GM08714 (cell line): Measurements from ENCODE around the gene HTRA1.

Experiments used
- H3K4me3 ChIP-seq: fragments of 200-500 bp; sonication (Bioruptor generic); 2 replicates; pipeline ENCODE4 v1.5.1; 2014; ENCODE audit warnings: mild to moderate bottlenecking, low read length, inconsistent platforms
- ZNF274 ChIP-seq: IDR thresholded peaks from 2 replicates; pipeline ENCODE4 v1.6.1; 2012; ENCODE audit warnings: mild to moderate bottlenecking, low read depth, low read length

HTRA1 gene

DNA sequence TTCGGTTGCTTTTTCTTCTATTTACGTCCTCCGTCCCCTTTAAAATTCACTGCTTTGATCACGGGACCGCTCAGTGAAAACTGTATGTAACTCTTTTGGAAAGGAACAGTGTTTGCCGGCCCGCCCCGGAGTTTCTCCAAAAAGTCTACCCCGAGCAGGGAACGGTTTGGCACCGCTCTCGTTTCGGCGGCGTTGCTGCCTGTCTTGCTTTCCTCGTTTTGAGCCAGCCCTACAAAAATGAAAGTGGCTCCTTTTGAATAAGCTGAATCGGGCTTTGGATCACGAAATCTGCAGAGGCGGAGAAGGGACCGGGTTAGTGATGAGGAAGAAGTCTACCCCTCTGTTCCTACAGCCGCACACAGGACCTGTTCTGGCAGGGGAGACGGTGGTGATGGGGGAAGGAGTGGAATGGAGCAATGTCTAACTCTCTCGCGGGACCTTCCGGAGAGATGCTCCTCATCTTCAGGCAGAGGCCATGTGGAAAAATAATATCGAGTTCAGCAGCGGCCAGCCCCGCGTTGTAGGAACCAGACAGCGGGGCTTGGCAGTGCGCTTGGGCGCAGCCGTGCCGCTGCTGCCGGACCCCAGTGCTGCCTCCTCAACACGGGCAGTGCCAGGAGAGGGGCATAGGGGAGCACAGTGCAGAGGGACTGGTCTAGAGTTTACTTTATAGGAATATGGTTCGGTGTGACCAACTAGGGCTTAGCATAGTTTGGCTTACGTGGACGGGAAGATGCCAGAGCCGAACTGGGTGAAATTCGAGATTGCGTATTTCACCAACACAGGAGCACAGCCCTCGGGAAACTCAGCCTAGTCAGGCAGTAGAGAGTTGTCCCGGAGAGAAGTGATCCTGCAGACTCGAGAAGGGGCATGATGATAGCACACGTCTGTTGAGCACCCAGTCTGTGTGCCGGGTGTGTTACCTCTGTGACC, 1.4 kb downstream of the HTRA1 start:
- TF ChIP-seq ZNF274, result no peak

DNA sequence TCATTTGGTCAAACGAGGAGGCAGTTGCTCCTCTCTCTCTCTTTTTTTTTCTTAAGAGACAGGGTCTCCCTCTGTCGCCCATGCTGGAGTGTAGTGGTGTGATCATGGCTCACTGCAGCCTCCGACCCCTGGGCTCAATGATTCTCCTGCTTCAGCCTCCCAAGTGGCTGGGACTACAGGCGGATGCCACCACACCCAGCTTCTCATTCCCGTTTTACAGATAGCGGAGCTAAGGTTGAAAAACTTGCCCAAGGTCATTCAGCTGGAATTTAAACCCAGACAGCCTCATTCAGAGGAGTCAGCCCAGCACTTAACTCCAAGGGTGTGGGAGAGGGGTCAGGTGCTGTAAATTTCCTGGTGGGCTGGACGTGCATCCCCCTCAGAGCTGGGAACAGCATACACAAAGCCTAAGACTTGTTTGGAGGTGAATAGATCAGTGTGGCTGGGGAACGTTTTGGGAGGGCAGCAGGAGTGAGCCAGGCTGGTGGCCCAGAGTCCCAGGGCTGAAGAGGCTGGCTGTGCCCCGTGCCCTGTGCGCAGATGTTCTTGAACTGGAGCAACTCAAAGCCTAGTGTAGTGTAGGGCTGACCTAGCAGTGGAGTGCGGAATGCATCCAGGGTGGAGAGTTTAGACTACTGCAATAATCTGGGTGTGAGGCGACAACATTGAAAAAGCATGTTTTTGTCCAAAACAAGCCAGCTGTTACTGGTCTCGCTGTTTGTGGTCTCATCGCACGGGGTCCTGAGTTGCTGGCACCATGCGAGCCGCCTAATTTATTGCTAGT, 2.3 kb downstream of the HTRA1 start:
- no peak for TF ChIP-seq ZNF274
- H3K4me3 ChIP-seq, result no peak overlapping the region

More for the DNA sequence above, 1.4 kb downstream of the HTRA1 start:
- H3K4me3 ChIP-seq, result no peak overlapping the region

DNA sequence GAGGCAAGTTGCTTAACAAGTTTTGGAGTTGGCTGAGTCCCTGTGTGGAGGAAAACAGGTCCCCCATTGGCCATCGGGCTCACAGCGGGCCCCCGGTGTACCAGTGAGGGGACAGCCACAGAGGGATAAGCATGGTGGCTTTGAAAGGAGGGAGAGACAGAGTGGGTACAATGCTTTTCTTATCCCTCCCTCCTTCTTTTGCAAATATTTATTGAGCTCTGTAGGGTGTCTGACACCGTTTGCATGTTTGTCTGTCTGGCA, 2.8 kb downstream of the HTRA1 start:
- no peak for TF ChIP-seq ZNF274
- H3K4me3 ChIP-seq, result no peak overlapping the region

DNA sequence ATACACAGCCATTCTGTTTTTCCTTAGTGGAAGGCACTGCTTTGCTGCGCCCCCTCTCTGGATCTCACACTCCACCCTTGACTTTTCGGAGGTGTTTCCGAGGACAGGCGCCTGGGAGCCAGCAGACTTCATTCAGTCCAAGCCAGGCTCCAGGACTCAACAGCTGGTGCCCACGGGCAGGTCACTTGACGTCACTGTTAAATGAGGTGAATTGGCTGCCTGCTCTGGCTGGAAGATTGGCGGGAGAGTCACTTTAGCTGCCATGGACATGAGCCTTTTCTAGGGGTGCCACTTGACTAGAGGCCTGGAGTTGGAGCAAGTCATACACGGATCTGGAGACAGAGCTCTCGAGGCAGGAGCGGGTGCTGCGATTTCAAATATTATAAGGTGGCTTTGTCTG, 3.2 kb downstream of the HTRA1 start:
- no peak overlapping the region for H3K4me3 ChIP-seq
- TF ChIP-seq ZNF274, result no peak

DNA sequence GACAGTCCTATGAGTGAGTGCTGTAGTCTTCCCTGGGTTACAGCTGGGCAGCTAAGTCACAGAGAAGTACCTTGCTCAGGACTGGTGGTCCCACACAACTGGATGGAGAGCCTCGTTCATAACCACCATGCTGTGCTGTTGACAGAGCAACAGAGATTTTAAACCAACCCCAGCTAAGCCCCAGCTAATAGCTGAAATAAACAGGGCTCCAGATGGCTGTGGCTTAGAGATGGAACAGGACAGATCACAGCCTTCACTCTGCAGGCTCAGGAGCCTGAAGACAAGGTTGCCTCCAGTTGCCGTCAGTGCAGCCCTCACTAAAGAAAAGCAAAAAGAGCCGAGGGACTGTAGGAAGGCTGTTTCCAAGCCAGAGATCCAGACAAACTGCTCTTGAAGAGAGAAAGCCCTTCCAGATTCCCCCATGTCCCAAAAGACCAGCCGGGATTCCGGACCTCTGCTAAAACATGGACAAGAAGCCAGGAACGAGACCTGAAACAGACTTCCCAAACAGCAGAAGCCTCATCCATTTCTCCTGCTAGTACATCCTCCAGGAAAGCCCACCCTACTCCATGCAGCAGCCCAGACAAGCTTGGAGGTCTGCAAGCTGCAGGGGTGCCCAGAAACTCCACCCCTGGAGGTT, 4.2 kb downstream of the HTRA1 start:
- H3K4me3 ChIP-seq, result no peak overlapping the region
- TF ChIP-seq ZNF274, result no peak

DNA sequence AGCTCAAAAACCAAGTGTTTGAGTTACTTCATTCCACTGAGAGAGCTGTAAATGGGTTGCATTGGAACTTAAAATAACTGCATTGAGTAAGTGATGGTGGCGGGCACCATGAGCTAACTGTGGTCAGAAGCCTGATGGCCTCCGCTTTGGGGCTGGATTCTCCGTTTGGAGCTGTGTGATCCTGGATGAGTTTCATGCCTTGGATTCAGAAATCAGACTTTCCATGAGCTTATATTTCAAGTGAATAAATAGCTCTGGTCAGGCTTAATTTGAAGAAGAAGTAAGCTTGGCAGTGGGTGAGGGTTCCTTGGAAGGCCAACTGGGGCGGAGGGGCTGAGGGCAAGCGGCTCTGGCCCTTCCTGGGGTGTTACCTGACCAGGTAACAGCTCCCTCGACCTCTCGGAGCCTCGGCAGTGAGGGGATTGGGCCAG, 5.6 kb downstream of the HTRA1 start:
- no peak overlapping the region for H3K4me3 ChIP-seq
- TF ChIP-seq ZNF274, result no peak

DNA sequence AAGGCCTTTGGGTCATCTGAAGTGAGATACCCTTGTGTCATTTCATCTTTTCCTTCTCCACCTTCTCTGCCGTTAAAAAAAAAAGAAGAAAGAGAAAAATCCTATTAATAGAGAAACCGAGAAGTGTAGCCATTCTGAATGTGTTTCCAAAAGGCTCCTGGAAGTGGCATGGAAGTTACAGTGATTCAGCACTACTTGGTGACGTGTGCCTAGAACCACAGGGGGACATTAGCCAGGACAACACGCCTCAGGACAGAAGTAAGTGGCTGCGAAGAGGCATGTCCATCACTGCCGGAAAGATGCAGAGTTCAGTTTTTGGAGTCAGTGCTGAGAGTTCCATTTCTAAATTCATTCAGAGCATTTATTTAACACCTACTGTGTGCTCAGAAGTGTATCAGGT, 6.3 kb downstream of the HTRA1 start:
- TF ChIP-seq ZNF274, result no peak
- H3K4me3 ChIP-seq, result no peak overlapping the region

DNA sequence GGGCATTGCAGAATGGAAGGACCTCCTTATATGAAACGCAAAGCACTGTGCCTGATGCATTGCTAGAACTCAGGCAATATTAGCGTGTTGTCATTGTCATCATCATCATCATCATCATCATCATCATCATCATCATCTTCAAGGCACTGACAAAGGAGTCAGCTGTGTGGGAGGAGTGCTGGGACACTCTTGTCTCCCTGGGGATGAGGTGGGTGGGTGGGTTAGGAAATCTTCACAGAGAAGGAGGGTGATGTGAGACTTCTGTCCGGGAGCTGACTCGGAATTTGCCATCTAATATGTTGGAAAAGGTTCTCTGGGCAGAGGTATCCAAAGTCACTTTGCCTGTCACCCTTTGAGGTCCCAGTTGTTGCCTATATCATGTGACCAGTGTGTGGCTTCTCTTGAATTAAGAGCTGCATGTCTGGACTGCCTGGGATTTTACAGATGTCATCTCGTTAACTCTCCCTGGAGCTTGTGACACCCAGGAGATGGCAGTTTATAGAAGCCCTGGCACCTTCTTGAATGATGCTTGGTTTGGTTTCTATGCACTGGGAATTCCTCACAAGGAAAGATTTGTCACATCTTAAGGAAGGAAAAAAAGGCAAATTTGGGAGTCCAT, 7.1 kb downstream of the HTRA1 start:
- TF ChIP-seq ZNF274, result no peak
- H3K4me3 ChIP-seq, result no peak overlapping the region

DNA sequence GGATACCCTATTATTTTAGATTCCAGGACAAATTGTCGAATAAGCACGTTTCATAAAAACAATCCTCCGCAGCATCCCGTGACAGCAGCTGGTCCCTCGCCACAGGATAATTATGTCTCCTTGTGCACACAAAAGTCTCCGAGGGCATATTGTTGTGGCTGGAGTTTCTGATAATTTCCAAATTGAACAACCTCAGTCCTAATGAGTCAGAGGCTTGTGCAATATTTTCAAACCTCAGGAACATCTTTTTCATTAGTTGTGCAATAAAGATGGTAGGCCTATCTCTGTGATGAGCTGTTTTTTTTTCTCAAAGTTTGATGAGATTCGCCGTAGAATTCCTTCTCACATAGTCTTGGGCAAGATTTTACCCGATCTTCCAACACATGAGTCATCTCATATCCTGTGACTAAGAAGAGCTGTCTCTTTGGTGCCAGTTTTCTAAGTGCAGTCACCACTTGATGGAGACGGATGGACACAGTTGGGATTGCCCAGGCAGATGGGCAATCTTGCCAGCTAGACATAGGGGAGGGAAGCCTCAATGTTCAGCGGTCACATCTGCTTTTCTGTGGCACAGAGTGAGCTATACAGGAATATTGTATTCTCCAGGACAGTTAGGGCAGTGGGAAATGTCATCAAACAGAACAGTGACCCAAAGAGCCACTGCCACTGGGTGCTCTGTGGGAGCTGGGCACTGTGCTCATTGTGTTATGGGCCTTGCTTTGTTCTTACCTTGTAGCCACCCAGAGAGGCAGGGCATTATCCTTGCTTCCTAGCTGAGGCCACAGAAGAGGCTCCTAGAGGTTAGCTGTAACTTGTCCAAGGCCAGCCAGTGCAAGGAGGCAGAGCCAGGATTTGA, 7.8 kb downstream of the HTRA1 start:
- no peak for TF ChIP-seq ZNF274
- H3K4me3 ChIP-seq, result no peak overlapping the region

DNA sequence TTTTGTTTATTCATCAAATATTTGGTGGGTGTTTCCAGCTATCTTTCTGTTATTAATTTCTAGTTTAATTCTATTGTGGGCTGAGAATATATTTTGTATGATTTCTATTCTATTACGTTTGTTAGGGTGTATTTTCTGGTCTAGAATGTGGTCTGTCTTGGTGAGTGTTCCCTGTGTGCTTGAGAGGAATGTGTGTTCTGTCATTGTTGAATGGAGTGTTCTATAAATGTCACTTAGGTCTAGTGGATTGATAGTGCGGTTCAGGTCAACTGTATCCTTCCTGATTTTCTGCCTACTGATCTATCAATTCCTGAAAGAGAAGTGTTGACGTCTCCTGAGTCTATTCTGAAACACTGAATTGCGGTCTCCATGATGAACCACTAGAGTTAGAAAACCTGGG, 8.5 kb downstream of the HTRA1 start:
- no peak overlapping the region for H3K4me3 ChIP-seq
- TF ChIP-seq ZNF274, result no peak

DNA sequence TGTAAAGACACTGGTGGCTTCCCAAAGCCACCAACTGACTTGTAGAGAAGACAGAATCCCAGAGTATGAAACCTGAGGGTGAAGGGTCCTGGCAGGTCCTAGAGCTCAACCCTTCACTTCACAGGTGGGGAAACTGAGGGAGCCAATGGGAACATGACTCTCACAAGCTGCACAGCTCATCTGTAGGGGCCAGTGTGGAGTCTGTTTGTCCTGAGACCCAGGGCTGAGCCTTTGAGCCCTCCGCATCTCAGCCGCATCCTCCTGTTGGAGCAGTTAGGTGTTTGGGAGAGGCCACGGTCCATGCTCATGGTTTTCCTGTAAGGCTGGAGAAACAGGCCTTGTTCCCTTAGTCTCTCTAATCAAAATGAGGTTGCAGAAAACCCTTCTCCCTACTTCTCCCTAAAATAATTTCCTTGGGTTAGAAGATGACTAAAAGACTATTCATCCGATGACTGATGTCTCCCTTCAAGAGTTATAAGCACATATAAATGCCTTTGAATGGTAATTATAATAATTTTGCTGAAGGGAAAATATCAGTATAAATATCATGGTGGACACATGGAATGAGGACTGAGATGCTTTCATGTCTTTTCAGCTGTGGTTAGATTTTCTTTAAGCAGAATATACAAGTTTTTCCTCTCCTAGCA, 10.3 kb downstream of the HTRA1 start:
- no peak overlapping the region for H3K4me3 ChIP-seq
- TF ChIP-seq ZNF274, result no peak

DNA sequence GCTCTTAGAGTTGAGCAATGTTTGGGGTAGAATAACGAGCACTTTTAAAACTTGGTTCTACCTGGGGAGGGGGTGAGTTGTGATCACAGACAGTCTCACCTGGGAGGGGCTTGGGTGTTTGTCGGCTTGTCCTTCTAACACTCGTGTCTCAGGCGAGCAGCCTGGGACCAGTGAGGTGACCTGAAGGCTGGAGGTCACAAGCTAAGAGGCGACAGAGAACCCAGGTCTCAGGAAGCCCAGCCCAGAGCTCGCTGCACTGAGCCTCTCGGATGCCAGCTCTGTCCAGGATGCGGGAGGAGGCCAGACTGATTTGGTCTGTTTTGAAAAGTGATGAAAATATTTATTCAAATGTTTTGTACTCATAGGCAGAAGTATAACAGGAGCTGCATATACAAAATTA, 11.8 kb downstream of the HTRA1 start:
- no peak overlapping the region for H3K4me3 ChIP-seq
- TF ChIP-seq ZNF274, result no peak

DNA sequence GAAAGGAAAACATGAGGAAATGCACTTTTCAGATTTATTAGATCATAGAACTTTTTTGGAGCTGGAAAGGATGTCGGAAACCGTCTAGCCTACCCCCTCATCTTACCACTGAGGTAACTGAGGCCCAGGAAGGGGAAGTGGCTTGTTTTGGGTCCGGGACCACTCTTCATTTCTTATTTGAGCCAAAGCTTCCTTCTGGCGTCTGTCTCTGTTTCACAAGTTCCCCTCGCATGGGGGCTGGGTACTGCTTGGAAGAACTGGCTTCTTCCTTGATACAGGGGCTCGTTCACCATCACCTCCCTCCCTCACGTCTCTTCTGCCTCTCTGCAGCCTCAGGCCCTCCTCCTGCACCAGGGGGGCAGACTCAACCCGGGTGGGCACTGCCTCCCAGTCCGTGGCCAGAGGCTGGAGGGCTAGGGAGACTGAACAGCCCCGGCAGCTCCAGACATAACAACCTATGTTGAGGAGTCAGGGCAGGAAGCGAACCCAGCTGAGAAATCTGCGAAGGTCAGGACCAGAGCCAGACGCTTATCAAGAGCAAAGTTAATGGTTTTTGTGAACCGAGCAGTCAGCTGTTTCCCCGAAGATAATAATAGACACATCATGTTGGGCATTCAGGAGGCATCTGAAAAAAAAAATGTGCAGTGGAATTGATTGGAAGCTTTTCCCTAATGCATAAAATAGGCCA, 12.9 kb downstream of the HTRA1 start:
- no peak for TF ChIP-seq ZNF274
- H3K4me3 ChIP-seq, result no peak overlapping the region
